Renal pelvis (tissue), 12 donors: ENCODE results near the gene MOSPD2. TPM values are rescaled to one million over a fixed set of nuclear protein-coding genes. Genes with fewer than 3 reads are reported as not detected.

Source experiments
- DNase-seq: peaks from one replicate; pipeline ENCODE4 v3.0.0-alpha.2; 2013
- long read RNA-seq, 16 experiments: transcript quantifications; one replicate each; lab custom pipeline, GENCODE V29; 2026
- polyA plus RNA-seq, 3 donors: library from polyadenylated mRNA; unstranded; fragments of 120-200 nt; gene quantifications; one replicate each; pipeline ENCODE4 v1.2.1, GENCODE V29; 2013; ENCODE audit not compliant: insufficient read length in 3 of 3

The MOSPD2 gene
- 10 to 100 TPM; 15.4 to 29.7 (median 20.1) TPM for polyA plus RNA-seq
- long read RNA-seq, donor 1, full-length matches to known transcripts, result 2 of 2 reads
- long read RNA-seq, donor 1, partial matches to known transcripts, result 0 of 2 reads
- long read RNA-seq, donor 1, other reads (novel, unspliced or antisense), result 0 of 2 reads
- long read RNA-seq, donor 2, full-length matches to known transcripts, result 4 of 4 reads
- long read RNA-seq, donor 2, partial matches to known transcripts, result 0 of 4 reads
- long read RNA-seq, donor 2, other reads (novel, unspliced or antisense), result 0 of 4 reads
- long read RNA-seq, donor 3, full-length matches to known transcripts, result 5 of 5 reads
- long read RNA-seq, donor 3, partial matches to known transcripts, result 0 of 5 reads
- long read RNA-seq, donor 3, other reads (novel, unspliced or antisense), result 0 of 5 reads
- long read RNA-seq, donor 4, full-length matches to known transcripts, result 3 of 3 reads
- long read RNA-seq, donor 4, partial matches to known transcripts, result 0 of 3 reads
- long read RNA-seq, donor 4, other reads (novel, unspliced or antisense), result 0 of 3 reads
- long read RNA-seq, donor 5, full-length matches to known transcripts, result 2 of 8 reads
- long read RNA-seq, donor 5, partial matches to known transcripts, result 6 of 8 reads
- long read RNA-seq, donor 5, other reads (novel, unspliced or antisense), result 0 of 8 reads
- long read RNA-seq, donor 6, full-length matches to known transcripts, result 5 of 5 reads
- long read RNA-seq, donor 6, partial matches to known transcripts, result 0 of 5 reads
- long read RNA-seq, donor 6, other reads (novel, unspliced or antisense), result 0 of 5 reads
- long read RNA-seq, donor 7, full-length matches to known transcripts, result 4 of 4 reads
- long read RNA-seq, donor 7, partial matches to known transcripts, result 0 of 4 reads
- long read RNA-seq, donor 7, other reads (novel, unspliced or antisense), result 0 of 4 reads
- long read RNA-seq, donor 8, full-length matches to known transcripts, result 1 of 1 reads
- long read RNA-seq, donor 8, partial matches to known transcripts, result 0 of 1 reads
- long read RNA-seq, donor 8, other reads (novel, unspliced or antisense), result 0 of 1 reads
- long read RNA-seq, donor 9, full-length matches to known transcripts, result 1 of 1 reads
- long read RNA-seq, donor 9, partial matches to known transcripts, result 0 of 1 reads
- long read RNA-seq, donor 9, other reads (novel, unspliced or antisense), result 0 of 1 reads
- long read RNA-seq, donor 10, partial matches to known transcripts, result 0 of 2 reads
- long read RNA-seq, donor 10, other reads (novel, unspliced or antisense), result 0 of 2 reads
- long read RNA-seq, donor 11, full-length matches to known transcripts, result 3 of 3 reads
- long read RNA-seq, donor 11, partial matches to known transcripts, result 0 of 3 reads
- long read RNA-seq, donor 11, other reads (novel, unspliced or antisense), result 0 of 3 reads
- long read RNA-seq, donor 12, full-length matches to known transcripts, result 5 of 5 reads
- long read RNA-seq, donor 12, partial matches to known transcripts, result 0 of 5 reads
- long read RNA-seq, donor 12, other reads (novel, unspliced or antisense), result 0 of 5 reads
- long read RNA-seq, donor 13, full-length matches to known transcripts, result 4 of 4 reads
- long read RNA-seq, donor 13, partial matches to known transcripts, result 0 of 4 reads
- long read RNA-seq, donor 13, other reads (novel, unspliced or antisense), result 0 of 4 reads
- long read RNA-seq, donor 14, full-length matches to known transcripts, result 8 of 8 reads
- long read RNA-seq, donor 14, partial matches to known transcripts, result 0 of 8 reads
- long read RNA-seq, donor 14, other reads (novel, unspliced or antisense), result 0 of 8 reads
- long read RNA-seq, donor 15, partial matches to known transcripts, result 0 of 3 reads
- long read RNA-seq, donor 15, other reads (novel, unspliced or antisense), result 0 of 3 reads
- long read RNA-seq, donor 16, result 0 reads

GRCh38 chrX:14872851-14873675 lies at the start of gene MOSPD2, which contains the start of gene FANCB:
Gene MOSPD2, plus strand, starts transcription at chrX:14873421. Its CDS starts 108 bp downstream, at chrX:14873529.
Gene FANCB, minus strand, starts transcription at chrX:14873069. Its CDS starts 7,559 bp downstream, at chrX:14865510.
- DNase-seq, result peak; percentile 92

- DNase-seq, result no peak
These were observed 47.4 kb upstream of the MOSPD2 start for GRCh38 chrX:14825851-14826250.

- no peak for DNase-seq
These were observed 46.9 kb upstream of the MOSPD2 start for GRCh38 chrX:14826319-14826718.

GRCh38 chrX:14829643-14830042 lies 43.6 kb upstream of the MOSPD2 start:
- no peak for DNase-seq

- DNase-seq, result no peak
These were observed 41.1 kb upstream of the MOSPD2 start for GRCh38 chrX:14832151-14832550.

- DNase-seq, result no peak
These were observed 40.6 kb upstream of the MOSPD2 start for GRCh38 chrX:14832586-14832985.

- no peak for DNase-seq
These were observed 36.1 kb upstream of the MOSPD2 start for GRCh38 chrX:14837155-14837554.

- no peak for DNase-seq
These were observed 29.6 kb upstream of the MOSPD2 start for GRCh38 chrX:14843666-14844065.

- no peak for DNase-seq
These were observed 21.7 kb upstream of the MOSPD2 start for GRCh38 chrX:14851526-14851925.

GRCh38 chrX:14864631-14865030 lies 8.6 kb upstream of the MOSPD2 start:
- no peak for DNase-seq

- no peak for DNase-seq
These were observed 8.0 kb upstream of the MOSPD2 start for GRCh38 chrX:14865201-14865600.

- DNase-seq, result no peak
These were observed 1.5 kb upstream of the MOSPD2 start for GRCh38 chrX:14871767-14872166.

- no peak for DNase-seq
These were observed 866 bp upstream of the MOSPD2 start for GRCh38 chrX:14872355-14872754.

GRCh38 chrX:14873676-14874049 lies 442 bp downstream of the MOSPD2 start:
- DNase-seq, result no peak

GRCh38 chrX:14875624-14876023 lies 2.4 kb downstream of the MOSPD2 start:
- DNase-seq, result no peak

GRCh38 chrX:14883826-14884225 lies 10.6 kb downstream of the MOSPD2 start:
- DNase-seq, result no peak

GRCh38 chrX:14884714-14885113 lies 11.5 kb downstream of the MOSPD2 start:
- no peak for DNase-seq

- no peak for DNase-seq
These were observed 13.0 kb downstream of the MOSPD2 start for GRCh38 chrX:14886252-14886651.

GRCh38 chrX:14896273-14896672 lies 23.1 kb downstream of the MOSPD2 start:
- no peak for DNase-seq

GRCh38 chrX:14897042-14897441 lies 23.8 kb downstream of the MOSPD2 start:
- DNase-seq, result no peak
